GM19240 (cell line): ENCODE results near the gene ABHD18.
"Not testable (repeated sequence)": the region's sequence is repeated elsewhere in the genome, so short reads cannot be mapped to it uniquely, and the experiment has no call there.

ENCODE experiments used
- DNase-seq: peaks from one replicate; pipeline ENCODE4 v3.0.0; 2011; ENCODE audit warnings: low spot score; ENCODE audit not compliant: insufficient read length

Gene ABHD18

DNA sequence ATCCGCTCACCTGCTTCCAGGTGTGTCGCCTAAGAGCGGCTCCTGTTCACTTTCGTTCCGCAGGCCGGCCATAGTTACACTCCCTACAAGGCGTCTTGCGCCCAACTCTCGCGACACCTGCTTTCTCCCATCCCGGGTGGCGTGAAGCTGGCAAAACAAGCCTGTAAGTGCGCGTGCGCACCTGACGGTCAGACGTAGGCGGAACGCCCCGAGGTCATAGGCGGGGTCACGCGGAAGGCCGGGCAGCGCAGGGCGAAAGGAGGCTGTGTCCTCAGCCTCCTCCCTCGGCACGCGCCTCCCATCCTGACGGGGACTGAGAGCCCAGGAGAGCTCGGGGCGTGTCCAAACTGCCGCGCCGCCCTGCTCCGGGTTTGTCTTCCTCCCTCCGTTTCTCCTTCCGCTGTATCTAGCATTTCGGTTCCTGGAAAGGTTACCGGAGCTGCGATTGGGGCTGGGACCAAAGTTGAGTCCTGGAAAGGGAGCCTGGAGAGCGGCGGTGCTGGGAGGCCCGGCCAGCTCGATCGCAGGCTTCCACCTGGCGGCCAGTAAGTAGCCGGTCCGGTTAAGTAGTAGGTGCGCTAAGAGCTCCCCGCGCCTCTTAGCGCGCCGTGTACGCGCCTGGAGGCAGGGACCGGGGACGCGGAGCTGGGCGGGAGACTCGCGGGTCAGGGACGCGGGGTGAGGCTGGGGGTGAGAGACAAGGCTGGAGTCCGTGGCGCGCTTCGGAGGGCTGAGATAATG, at the start of gene ABHD18, which contains the start of gene MFSD8:
Gene ABHD18 (plus strand): TSS at position 345 of the 741 bp plus-strand sequence. CDS start 17,550 bp downstream, outside the sequence.
Gene MFSD8 (minus strand): TSS at position 112 of the 741 bp plus-strand sequence. CDS start 40 bp downstream, at position 72.
- peak; percentile 71 for DNase-seq

DNA sequence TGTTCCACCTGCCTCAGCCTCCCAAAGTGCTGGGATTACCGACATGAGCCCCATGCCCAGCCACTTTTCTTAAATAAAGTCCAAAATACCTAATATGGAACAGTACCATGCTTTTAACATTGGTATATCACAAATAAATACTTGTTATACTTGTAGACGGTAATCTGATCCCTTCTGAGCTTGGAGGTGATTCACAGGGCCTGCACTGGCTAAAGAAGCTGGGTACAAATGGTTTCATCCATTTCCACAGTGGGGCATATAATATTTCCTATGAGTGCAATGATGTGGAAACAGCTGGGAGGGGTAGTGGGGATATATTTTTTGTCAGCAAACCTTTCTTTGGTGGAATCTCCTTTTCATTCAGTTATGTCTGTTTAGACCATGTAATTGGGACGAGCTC, 48.7 kb upstream of the ABHD18 start:
- DNase-seq, result no peak

DNA sequence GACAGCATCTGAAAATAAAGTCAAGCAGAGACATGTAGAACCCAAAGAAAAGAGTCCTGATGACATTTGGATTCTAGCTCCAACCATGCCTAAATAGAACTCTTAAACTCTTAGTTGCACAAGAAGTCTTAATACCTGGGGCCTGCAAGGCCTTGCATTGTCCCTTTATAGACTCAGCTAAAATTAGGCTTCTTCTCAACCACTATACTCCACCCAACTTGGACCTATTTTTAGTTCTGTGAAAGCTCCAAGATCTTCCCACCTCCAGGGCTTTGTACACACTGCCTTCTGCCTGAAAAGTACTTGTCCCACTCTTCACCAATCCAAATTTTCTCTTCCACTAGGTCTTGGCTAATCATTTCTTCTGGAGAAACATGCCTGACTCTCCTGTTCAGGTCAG, 48.1 kb upstream of the ABHD18 start:
- DNase-seq, result no peak

DNA sequence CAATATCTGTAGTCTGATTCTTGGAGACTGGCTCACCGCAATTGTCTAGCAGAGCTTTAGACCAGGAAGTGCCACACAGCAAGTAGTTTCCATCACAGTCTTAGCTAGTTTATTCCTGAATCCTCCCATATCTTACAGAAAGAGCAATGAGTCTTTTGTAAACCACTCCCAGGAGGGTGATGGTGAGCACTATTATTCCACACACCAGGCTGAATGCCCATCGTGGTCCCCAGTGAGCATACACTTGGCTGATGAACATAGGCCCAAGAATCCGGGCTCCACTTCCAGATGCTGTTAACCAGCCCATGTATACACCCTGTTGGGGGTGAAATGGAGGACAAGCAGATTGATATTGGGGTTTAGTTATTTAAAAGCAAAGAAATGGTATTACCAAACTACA, 44.7 kb upstream of the ABHD18 start:
- DNase-seq, result no peak

DNA sequence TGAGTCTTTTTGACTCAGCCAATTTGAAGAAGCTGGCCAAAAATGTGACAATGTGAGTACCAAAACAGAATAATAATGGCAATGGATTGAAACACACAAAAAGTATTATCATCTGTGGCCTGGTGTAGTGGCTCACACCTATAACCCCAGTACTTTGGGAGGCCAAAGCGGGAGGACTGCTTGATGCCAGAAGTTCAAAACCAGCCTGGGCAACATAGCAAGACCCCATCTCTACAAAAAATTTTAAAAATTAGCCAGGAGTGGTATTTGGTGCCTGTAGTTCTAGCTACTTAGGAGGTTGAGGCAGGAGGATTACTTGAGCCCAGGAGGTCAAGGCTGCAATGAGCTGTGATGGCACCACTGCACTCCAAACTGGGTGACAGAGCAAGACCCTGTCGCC, 43.0 kb upstream of the ABHD18 start:
- no peak for DNase-seq

DNA sequence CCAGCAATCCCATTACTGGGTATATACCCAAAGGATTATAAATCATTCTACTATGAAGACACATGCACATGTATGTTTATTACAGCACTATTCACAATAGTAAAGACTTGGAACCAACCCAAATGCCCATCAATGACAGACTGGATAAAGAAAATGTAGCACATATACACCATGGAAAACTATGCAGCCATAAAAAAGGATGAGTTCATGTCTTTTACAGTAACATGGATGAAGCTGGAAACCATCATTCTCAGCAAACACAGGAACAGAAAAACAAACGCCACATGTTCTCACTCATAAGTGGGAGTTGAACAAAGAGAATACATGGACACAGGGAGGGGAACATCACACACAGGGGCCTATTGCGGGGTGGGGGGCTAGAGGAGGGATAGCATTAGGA, 39.5 kb upstream of the ABHD18 start:
- DNase-seq, result not testable (repeated sequence)

DNA sequence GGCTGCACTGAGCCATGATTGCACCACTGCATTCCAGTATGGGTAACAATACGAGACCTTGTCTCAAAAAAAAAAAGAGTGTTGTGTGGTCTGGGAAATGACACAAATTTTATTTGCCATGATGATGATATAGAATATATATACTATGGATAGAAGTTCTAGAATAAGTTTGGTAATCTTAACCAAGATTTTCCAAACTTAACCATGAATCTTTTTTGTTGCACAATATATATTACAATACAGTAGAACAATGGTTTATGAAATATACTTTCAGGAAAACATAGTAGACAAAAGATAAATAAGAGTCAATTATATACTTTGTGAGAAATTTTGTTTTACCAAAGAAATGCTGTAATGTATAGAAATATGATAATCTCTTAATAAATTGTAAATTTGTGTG, 35.0 kb upstream of the ABHD18 start:
- no peak for DNase-seq

DNA sequence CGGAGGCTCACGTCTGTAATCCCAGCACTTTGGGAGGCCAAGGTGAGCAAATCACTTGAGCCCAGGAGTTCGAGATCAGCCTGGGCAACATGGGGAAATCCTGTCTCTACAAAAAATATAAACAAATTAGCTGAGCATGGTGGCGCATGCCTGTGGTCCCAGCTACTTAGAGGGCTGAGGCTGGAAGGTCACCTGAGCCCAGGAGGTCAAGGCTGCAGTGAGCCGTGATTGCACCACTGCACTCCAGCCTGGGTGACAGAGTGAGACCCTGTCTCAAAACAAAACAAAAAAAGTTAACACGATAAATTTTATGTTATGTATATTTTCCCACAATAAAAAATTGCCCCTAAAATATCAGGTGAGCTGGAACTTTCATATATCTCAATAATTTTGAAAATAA, 33.4 kb upstream of the ABHD18 start:
- DNase-seq, result not testable (repeated sequence)

DNA sequence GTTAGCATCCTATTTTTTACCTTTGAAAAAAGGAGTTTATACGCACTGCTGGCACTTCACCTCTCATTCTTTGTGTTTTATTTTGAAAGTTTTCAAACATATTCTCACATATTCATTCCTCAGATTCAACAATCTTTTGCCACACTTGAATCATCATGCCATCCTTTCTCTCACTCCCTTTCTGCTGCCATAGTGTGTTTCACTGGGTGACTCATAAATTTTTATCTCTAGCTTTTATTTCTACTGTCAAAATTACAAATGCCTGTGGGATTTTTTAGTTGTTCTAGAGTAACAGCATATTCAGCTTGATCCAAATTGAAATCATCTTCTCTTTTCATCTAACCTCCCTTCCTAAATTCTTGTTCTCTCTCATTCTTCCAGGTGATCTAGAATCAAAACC, 28.2 kb upstream of the ABHD18 start:
- no peak for DNase-seq

DNA sequence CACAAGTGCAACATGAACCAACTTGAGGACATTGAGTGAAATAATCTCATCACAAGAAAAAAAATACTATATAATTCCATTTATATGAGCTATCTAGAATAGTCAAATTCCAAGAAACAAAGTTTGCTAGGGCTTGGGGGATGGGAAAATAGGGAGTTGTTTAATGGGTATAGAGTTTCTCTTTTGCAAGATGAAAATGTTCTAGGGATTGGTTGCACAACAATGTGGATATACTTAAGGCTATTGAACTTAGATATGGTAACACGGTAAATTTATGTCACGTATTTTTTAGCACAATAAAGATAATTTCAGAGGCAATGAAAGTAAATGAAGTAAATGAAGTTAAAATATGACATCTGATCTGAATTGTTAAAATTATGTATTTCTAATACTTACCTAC, 8.1 kb upstream of the ABHD18 start:
- no peak for DNase-seq

DNA sequence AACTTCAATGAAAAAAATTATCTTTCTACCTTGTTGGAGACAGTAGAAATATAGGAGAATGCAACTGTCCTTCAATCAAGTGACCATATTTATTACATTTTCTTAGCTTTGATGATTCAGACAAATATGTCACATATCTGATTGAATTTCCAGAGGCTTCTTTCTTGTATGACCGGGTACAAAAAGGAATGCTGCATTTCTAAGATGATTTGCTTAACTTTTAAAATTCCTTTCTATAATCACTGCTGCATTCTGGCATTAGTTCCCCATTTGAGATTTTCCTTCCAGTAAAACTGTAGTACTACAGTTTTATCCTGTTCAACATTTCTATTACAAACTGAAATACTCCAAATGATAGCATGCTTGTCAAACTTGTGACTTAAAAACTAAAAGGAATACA, 5.4 kb upstream of the ABHD18 start:
- no peak for DNase-seq

DNA sequence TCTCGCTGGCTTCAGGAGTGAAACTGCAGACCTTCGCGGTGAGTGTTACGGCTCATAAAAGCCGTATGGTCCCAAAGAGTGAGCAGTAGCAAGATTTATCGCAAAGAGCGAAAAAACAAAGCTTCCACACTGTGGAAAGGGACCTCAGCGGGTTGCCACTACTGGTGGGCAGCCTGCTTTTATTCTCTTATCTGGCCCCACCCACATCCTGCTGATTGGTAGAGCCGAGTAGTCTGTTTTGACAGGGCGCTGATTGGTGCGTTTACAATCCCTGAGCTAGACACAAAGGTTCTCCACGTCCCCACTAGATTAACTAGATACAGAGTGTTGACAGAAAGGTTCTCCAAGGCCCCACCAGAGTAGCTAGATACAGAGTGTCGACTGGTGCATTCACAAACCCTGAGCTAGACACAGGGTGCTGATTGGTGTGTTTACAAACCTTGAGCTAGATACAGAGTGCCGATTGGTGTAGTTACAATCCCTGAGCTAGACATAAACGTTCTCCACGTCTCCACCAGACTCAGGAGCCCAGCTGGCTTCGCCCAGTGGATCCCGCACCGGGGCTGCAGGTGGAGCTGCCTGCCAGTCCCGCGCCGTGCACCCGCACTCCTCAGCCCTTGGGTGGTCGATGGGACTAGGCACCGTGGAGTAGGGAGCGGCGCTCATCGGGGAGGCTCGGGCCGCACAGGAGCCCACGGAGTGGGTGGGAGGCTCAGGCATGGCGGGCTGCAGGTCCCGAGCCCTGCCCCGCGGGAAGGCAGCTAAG, 1.4 kb upstream of the ABHD18 start:
- not testable (repeated sequence) for DNase-seq

DNA sequence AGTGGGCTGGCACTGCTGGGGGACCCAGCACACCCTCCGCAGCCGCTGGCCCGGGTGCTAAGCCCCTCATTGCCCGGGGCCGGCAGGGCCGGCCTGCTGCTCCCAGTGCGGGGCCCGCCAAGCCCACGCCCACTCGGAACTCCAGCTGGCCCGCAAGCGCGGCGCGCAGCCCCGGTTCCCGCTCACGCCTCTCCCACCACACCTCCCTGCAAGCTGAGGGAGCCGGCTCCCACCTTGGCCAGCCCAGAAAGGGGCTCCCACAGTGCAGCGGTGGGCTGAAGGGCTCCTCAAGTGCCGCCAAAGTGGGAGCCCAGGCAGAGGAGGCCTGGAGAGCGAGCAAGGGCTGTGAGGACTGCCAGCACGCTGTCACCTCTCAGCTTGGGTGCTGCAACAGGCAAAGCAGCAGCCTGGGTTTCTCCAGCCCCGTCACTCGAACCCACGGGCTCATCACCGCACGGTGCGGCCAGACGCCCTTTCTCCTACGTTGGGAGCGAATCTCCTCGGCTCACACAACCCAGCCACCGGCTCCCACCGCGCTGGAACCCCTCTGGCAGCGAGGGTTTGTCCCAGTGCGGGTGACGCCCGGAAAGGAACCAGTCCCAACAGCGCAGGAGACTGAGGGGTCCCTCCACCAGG, 662 bp upstream of the ABHD18 start:
- DNase-seq, result peak; percentile 0

DNA sequence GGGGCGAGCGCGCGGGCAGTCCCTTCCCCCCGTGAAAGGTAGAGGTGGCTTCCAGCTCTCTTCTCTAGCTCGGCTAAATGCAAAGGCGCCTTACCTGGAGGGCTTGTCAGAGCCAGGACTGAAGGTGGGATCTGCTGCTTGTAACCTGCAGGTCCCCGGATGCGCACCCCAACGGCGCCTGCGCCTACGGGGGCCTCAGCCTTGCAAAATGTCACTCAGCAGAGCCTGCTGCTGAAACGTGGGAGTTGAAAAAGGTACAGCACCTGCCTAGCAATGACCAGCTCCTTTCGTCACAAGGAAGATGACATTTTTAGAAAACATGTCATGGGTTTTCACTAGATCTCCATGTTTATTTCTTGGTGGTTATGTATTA, 583 bp downstream of the ABHD18 start:
- peak; percentile 19 for DNase-seq

DNA sequence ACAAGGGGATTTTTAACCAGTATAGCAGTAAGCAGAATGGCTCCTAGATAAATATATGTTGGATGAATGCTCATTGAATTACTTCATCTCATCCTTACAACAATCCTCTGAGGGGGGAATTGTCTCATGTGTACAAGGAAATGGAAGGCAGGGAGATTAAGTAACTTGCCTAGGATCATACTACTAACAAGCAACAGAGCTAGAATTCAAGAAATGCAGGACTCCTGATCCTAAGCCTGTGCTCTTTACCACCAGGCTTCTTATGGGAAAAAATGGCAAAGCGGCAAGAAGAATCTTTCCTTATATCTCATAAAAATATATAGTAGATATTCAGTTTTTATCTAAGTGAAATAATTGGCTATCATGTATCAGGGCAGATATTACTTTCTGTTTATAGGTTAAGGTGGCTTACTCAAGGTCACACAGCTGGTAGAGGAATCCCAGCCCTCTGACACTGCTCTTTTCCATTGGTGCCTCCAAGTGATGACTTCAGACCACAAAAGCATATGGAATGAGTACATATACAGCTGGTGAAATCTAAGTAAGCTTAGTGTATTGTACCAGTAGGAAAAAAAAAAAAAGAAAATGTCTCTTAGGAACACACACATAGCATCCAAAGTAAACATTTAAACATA, 2.1 kb downstream of the ABHD18 start:
- DNase-seq, result no peak

DNA sequence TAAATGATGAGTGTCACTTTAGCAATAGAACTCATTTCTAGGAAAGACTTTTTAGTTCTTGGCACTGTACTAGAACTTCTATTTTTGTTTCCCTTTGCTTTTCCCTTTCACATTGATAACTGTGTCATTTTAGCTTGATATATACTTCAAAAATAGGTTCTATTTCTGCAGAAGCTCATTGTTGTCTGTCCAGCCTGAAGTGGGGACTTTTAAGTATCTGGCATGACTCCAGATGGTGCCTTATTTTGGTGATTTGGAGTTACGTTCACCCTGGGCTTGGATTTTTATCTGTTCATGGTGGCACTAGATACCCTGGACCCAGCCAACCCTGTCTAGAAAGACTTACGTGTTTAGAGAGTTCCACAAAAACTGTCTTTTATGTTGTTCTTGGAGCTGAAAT, 3.4 kb downstream of the ABHD18 start:
- DNase-seq, result no peak

DNA sequence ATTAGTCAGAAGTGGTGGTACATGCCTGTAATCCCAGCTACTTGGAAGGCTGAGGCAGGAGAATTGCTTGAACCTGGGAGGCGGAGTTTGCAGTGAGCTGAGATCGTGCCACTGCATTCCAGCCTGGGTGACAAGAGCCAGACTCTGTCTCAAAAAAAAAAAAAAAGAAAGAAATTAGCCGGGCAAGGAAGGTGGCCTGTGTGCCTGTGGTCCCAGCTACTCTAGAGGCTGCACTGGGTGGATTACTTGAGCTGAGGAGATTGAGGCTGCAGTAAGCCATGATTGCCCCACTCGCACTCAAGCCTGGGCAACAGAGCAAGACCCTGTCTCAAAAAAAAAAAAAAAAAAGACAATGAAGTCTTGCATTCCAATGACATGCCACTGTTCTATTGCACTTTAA, 5.7 kb downstream of the ABHD18 start:
- not testable (repeated sequence) for DNase-seq

DNA sequence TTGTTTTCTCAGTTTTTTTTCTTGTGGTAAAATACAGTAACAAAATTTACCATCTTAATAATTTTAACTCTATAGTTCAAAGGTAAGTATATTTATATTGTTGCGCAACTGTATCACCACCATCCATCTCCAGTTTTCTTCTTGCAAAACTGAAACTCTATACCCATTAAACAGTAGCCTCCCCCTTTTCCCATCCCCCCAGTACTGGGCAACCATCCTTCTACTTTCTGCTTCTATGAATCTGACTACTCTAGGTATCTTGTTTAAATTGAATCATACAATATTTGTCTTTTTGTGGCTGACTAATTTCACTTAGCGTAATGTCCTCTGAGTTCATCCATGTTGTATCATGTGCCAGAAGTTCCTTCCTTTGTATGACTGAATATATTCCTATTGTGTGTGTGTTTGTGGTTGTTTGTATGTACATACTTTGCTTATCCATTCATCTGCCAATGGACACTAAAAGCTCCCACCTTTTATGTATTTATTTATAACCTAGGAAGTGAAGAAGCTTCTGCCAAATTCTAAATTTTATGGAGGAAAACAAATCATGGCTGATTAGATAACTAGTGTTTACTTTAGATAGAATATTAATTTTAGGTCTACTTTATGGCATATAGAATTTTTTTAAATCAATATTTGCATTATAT, 10.0 kb downstream of the ABHD18 start:
- DNase-seq, result no peak

DNA sequence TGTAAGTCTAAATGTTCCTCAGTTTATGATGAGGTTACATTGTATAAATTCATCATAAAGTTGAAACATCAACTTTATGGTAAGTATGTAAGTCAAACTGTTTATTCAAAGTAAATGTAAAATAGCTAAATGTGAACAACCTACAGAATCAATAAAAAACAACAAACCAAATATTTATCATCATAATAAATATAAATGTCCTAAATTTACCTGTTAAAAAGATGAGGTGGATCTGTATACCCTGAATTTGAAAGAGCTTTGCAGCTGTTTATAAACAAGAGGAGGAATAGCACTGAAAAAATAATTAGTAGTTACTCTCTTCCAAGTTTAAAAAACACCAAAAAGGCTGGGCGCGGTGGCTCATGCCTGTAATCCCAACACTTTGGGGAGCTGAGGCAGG, 13.7 kb downstream of the ABHD18 start:
- no peak for DNase-seq

DNA sequence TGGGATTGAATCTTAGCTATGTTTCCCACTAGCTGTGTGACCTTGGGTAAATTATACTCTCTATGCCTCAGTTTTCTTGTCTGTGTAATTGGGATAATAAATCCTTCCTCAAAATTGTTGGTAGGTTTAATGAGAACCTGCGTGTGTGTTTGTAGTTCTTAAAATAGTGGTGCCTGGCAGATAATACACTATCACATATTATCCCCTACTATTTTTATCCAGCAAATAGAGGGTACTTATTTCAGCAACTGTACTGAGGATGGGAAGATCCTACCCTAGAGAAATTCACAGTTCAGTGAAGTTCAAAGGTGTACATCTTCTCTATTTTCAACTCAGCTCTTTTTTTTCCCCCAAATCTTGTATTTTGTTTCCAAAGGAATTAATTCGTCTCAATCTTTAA, 17.2 kb downstream of the ABHD18 start:
- no peak for DNase-seq

DNA sequence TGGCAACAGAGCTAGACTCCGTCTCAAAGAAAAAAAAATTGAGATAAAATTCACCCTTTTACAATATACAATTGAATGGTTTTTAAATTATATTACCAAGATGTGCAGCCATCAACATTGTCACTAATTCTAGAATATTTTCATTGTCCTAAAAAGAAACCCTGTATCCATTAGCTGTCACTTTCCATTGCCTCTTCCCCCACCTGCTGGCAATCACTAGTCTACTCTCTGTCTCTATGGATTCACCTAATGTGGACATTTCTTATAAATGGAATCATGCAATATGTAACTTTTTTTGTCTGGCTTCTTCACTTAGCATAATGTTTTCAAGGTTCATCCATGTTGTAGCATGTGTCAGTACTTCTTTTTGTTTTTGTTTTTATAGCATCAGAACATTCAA, 20.8 kb downstream of the ABHD18 start:
- no peak for DNase-seq
